GM12878 (cell line): Measurements from ENCODE around the gene ATP2B1. TPM values are rescaled to one million over a fixed set of nuclear protein-coding genes. Genes with fewer than 3 reads are reported as not detected.

ENCODE experiments used
- ATAC-seq: fragments of 200-7000 bp; cut with Tn5 transposase; 3 replicates; pipeline ENCODE4 v1.9.1; 2020; ENCODE audit warnings: mild to moderate bottlenecking, moderate library complexity
- BruUV-seq: library from RNA; stranded (reverse); fragments of 400-500 nt; replicated peaks from 2 replicates; lab custom pipeline; 2021; lab: Mats Ljungman, UMichigan
- CTCF ChIA-PET: fragments of 300-600 bp; sonication (Branson Sonifier 250); formaldehyde crosslinking; extraction: SDS; loops from one replicate; lab custom pipeline; 2021; ENCODE audit warnings: inconsistent platforms; lab: Yijun Ruan, JAX
- POLR2A ChIA-PET: fragments of 350-600 bp; formaldehyde crosslinking; extraction: SDS; loops from one replicate; lab custom pipeline; 2021; ENCODE audit warnings: inconsistent platforms; lab: Charles Lee
- RAD21 ChIA-PET: fragments of 300-600 bp; sonication (Branson Sonifier 250); formaldehyde crosslinking; loops from one replicate; lab custom pipeline; 2023; ENCODE audit warnings: antibody characterized with exemption; ENCODE audit not compliant: unreplicated experiment; lab: Charles Lee
- SMC1A ChIA-PET: fragments of 300-600 bp; sonication (Branson Sonifier 250); formaldehyde crosslinking; loops from one replicate; lab custom pipeline; 2023; ENCODE audit not compliant: unreplicated experiment, uncharacterized antibody; lab: Charles Lee
- DNase-seq: peaks from one replicate; pipeline ENCODE4 v3.0.0-alpha.2; 2011; ENCODE audit warnings: low read depth, low spot score
- FAIRE-seq: peaks from 3 replicates; lab custom pipeline; 2011; peaks lifted over from hg19 to GRCh38; lab: Jason Lieb, UNC
- H2AFZ ChIP-seq: 2 replicates; pipeline ENCODE4 v1.6.0; 2011; ENCODE audit warnings: low read depth, low read length, control low read depth; ENCODE audit not compliant: control insufficient read depth
- H3K27ac ChIP-seq: 2 replicates; pipeline ENCODE4 v1.5.1; 2011; ENCODE audit warnings: control low read depth; ENCODE audit not compliant: control insufficient read depth, insufficient read depth
- H3K27me3 ChIP-seq, 2 experiments: replicated peaks in 1 of 2; 2 replicates each; pipeline versions ENCODE4 v1.6.0 to v1.6.1; 2011; ENCODE audit warnings: low read length in 1 of 2; ENCODE audit not compliant: control insufficient read depth in 2 of 2, insufficient read depth in 2 of 2
- H3K36me3 ChIP-seq, 2 experiments: 2 replicates each; pipeline ENCODE4 v1.5.1; 2011; ENCODE audit warnings: low read length in 1 of 2; ENCODE audit not compliant: control insufficient read depth in 2 of 2, insufficient read depth in 2 of 2
- H3K4me1 ChIP-seq: 2 replicates; pipeline ENCODE4 v1.6.1; 2011; ENCODE audit warnings: mild to moderate bottlenecking, low read length, moderate library complexity, mixed read lengths; ENCODE audit not compliant: control insufficient read depth, insufficient read depth
- H3K4me2 ChIP-seq: 2 replicates; pipeline ENCODE4 v1.6.0; 2011; ENCODE audit warnings: control low read depth; ENCODE audit not compliant: control insufficient read depth, insufficient read depth
- H3K4me3 ChIP-seq: fragments of 200-600 bp; sonication (generic); 2 replicates; pipeline ENCODE4 v1.5.1; 2016
- H3K79me2 ChIP-seq: 2 replicates; pipeline ENCODE4 v1.6.0; 2011; ENCODE audit warnings: low read length; ENCODE audit not compliant: control insufficient read depth, insufficient read depth
- H3K9ac ChIP-seq: 2 replicates; pipeline ENCODE4 v1.8.0; 2011; ENCODE audit warnings: low read length, control low read depth, mixed read lengths; ENCODE audit not compliant: control insufficient read depth, insufficient read depth
- H3K9me3 ChIP-seq: replicated peaks from 3 replicates; pipeline ENCODE4 v1.5.1; 2011; ENCODE audit warnings: mild to moderate bottlenecking, low read length; ENCODE audit not compliant: control insufficient read depth, insufficient read depth
- H4K20me1 ChIP-seq: 2 replicates; pipeline ENCODE4 v1.6.0; 2011; ENCODE audit not compliant: control insufficient read depth, insufficient read depth
- JUNB ChIP-seq: IDR thresholded peaks from 2 replicates; pipeline ENCODE4 v1.6.1; 2016; ENCODE audit warnings: antibody characterized with exemption, mild to moderate bottlenecking
- MAX ChIP-seq: IDR thresholded peaks from 2 replicates; pipeline ENCODE4 v1.6.1; 2012; ENCODE audit warnings: low read depth, low read length, improper control_type of control experiment
- NFIC ChIP-seq: IDR thresholded peaks from 2 replicates; pipeline ENCODE4 v1.6.1; 2012; ENCODE audit warnings: low read depth, mild to moderate bottlenecking, inconsistent platforms, low read length, moderate library complexity
- RB1 ChIP-seq: fragments of 450-650 bp; formaldehyde crosslinking; IDR thresholded peaks from 2 replicates; pipeline ENCODE4 v1.6.1; 2017; ENCODE audit warnings: mild to moderate bottlenecking, borderline replicate concordance
- SIN3A ChIP-seq: IDR thresholded peaks from 2 replicates; pipeline ENCODE4 v1.6.1; 2012; ENCODE audit warnings: low read depth, low read length, improper control_type of control experiment
- SREBF1 ChIP-seq: IDR thresholded peaks from 2 replicates; pipeline ENCODE4 v1.6.1; 2012; ENCODE audit warnings: mild to moderate bottlenecking, low read length
- TCF12 ChIP-seq: IDR thresholded peaks from 2 replicates; pipeline ENCODE4 v1.6.1; 2011; ENCODE audit warnings: low read depth, mild to moderate bottlenecking, low read length
- WGBS: methylation state at CpG from one replicate; pipeline ENCODE4 v1.1.6; 2016; ENCODE audit warnings: low lambda C conversion rate; ENCODE audit not compliant: insufficient replicate concordance, insufficient coverage; ENCODE audit errors: missing lambda C conversion rate; 5-methylcytosine and 5-hydroxymethylcytosine counted together
- in situ Hi-C: fragments of 300-500 bp; cut with MboI; formaldehyde crosslinking; loops from 9 replicates; pipeline ENCODE4 v1.14.3; 2018; ENCODE audit warnings: mixed read lengths
- intact Hi-C: fragments of 100-400 bp; cut with micrococcal nuclease; formaldehyde crosslinking; loops from one replicate; pipeline ENCODE4 v1.14.2; 2022; ENCODE audit not compliant: unreplicated experiment
- polyA plus RNA-seq, 11 experiments: library from polyadenylated mRNA; depleted of rRNA in 4 of 11; unstranded in 6 of 11; stranded (reverse) in 5 of 11; fragments of >200 nt; fragmentation: Nextera tagmentation in 4 of 11; fragmentation: Illumina TruSeq in 1 of 11; extraction: Ambion mirVana in 4 of 11; extraction: Trizol in 1 of 11; gene quantifications; 1 replicate in 1 of 11; 2 replicates in 10 of 11; pipeline versions ENCODE4 v1.2.1 to v1.2.3, GENCODE V29; 2011 to 2016; ENCODE audit warnings: inconsistent platforms in 2 of 11, missing spikeins in 2 of 11, low read depth in 1 of 11
- total RNA-seq, 4 experiments: library from RNA; depleted of rRNA in 3 of 4; stranded (reverse); fragments of >200 nt in 3 of 4; fragmentation: Illumina TruSeq in 1 of 4; extraction: Trizol in 1 of 4; gene quantifications; 2 replicates each; pipeline versions ENCODE4 v1.2.1 to v1.2.3, GENCODE V29; 2013 to 2021

The ATP2B1 gene
- total and polyA plus RNA-seq, 10 of the 15 experiments (the other 5 are each of a cell fraction or from before 2014, with no cell fraction given): 15.9 to 67.8 (median 48.5) TPM

DNA sequence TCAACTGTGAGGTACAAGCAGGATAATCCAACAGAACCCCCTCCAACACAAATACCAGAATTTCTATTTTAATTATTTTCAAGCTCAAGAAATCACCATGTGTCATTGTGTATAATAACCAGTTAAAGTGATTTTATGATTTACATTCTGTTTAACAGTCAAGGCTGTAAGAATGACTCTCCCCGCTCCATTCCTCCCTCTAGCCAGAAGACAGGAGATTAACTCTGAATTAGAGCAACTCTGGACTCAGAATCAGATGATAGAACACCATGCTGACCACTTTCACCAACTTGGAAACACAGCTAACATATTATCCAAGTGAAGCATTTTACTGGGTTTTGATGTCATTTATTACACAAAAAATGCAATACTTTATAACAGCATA lies 71.9 kb downstream of the ATP2B1 start:
- Histone ChIP-seq H3K79me2 (no peaks in the 10 kb centered on the region; the same call in 1 of the 2 replicates), H3K27me3 (no peaks in the 10 kb centered on the region), H2AFZ (no peak overlapping the region), H3K36me3 (peaks cover 2 to 14% of the 10 kb centered on the region in 2 experiments), H3K4me1 (no peaks in the 10 kb centered on the region), H4K20me1 (no peaks in the 10 kb centered on the region), H3K4me3 (no peak overlapping the region), H3K27ac (no peak overlapping the region), H3K9ac (no peak overlapping the region), H3K4me2 (no peak overlapping the region), H3K9me3 (no peaks in the 10 kb centered on the region; the same call in 2 of the 3 replicates)
- no peak for DNase-seq
- intact Hi-C loops: no loop called here
- ATAC-seq: no peak
- FAIRE-seq: no peak
- in situ Hi-C loops: no loop called here
- BruUV-seq: no TSS peak
- ChIA-PET SMC1A (interaction anchor here (0.7 to 1.6 kb wide), 5 partner anchors 19 to 215 kb away, joined by 3 to 4 read pairs (median 3); no protein-coding TSS in a partner anchor), POLR2A (interaction anchor here (1.0 to 1.6 kb wide), 2 partner anchors 28 to 29 kb away, joined by 3 read pairs; no protein-coding TSS in a partner anchor), RAD21 (interaction anchor here (1.7 kb wide), 1 partner anchor 37 kb away, joined by 3 read pairs; no protein-coding TSS in a partner anchor), CTCF (interaction anchor here (0.7 to 1.1 kb wide), 3 partner anchors 38 to 245 kb away, joined by 3 read pairs; no protein-coding TSS in a partner anchor)
- TF ChIP-seq MAX (no peak), TCF12 (no peak), SREBF1 (no peak), SIN3A (no peak)
- 94% methylated on average over 1 of the region's 1 CpG for WGBS

DNA sequence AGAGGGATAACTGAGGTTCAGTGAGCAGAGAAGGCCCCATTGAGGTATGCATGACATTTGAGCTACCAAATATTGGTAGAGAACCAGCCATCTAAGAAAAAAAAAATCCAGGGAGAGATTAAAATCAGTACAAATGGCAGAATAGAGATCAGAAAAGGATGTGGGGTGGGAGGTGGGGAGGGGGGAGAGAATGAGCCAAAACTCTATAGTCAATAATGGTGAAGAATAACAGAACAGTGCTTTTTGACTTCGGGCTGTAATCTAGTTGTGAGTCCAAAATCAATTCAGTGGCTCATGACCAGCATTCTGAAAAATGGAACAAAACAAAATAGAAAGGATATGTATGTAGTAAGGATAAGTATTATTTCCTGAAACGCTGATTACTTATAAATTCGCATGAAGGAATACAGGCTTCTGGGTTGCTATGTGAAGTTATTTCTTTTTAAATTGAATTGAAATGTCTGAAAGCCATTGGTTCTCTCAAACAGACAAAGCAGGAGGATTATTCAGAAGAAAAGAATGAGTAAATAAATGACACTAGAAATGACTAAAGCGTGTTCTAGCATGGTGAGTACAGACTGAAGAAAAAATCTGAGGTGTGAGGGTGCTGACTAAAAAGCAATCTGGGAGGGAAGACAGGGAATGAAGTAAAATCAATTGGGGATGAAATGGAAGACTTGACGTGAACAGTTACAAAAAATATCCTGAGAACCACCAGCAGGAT lies 72.4 kb downstream of the ATP2B1 start:
- intact Hi-C loops (no loop called here), in situ Hi-C loops (no loop called here)
- DNase-seq (no peak), ATAC-seq (no peak), FAIRE-seq (no peak)
- TF ChIP-seq NFIC: no peak
- TF ChIP-seq JUNB: peak; percentile 64
- no peak for TF ChIP-seq RB1
- 18% methylated on average over 5 of the region's 5 CpGs for WGBS
- Histone ChIP-seq H2AFZ (no peak overlapping the region), H3K36me3 (peaks cover 2 to 12% of the 10 kb centered on the region in 2 experiments; a peak in 3 of 4 replicates), H3K27ac (no peak overlapping the region), H3K4me3 (no peak overlapping the region), H3K9me3 (no peaks in the 10 kb centered on the region; the same call in 2 of the 3 replicates), H3K27me3 (no peaks in the 10 kb centered on the region), H3K4me2 (no peak overlapping the region), H3K79me2 (no peaks in the 10 kb centered on the region; the same call in 1 of the 2 replicates), H3K9ac (no peak overlapping the region), H4K20me1 (no peaks in the 10 kb centered on the region), H3K4me1 (no peaks in the 10 kb centered on the region)
- SMC1A ChIA-PET: interaction anchor here (0.7 to 1.6 kb wide), 3 partner anchors 10 to 43 kb away, joined by 3 read pairs; no protein-coding TSS in a partner anchor
- CTCF ChIA-PET: interaction anchor here (1.1 kb wide), 1 partner anchor 246 kb away, joined by 3 read pairs; no protein-coding TSS in a partner anchor
- POLR2A ChIA-PET: interaction anchor here (0.6 to 1.6 kb wide), 3 partner anchors 27 to 442 kb away, joined by 3 to 6 read pairs (median 3); no protein-coding TSS in a partner anchor
- RAD21 ChIA-PET: interaction anchor here (1.7 kb wide), 1 partner anchor 37 kb away, joined by 3 read pairs; no protein-coding TSS in a partner anchor
- BruUV-seq: no TSS peak
